HL-60 (cell line): Measurements from ENCODE around the gene PIP5K1B.

ENCODE experiments used
- GABPA ChIP-seq: IDR thresholded peaks from 2 replicates; pipeline ENCODE4 v1.6.1; 2012; ENCODE audit warnings: low read depth
- POLR2AphosphoS5 ChIP-seq: IDR thresholded peaks from 2 replicates; pipeline ENCODE4 v1.6.1; 2012; ENCODE audit warnings: low read depth
- TF ChIP-seq, protein P1 (sequence below): IDR thresholded peaks from one replicate; pipeline ENCODE4 v1.5.1; 2011; ENCODE audit warnings: low read length, control low read depth, inconsistent platforms; ENCODE audit not compliant: insufficient read depth
- TF ChIP-seq, protein P2 (sequence below): IDR thresholded peaks from 2 replicates; pipeline ENCODE4 v1.6.1; 2012; ENCODE audit warnings: low read depth; ENCODE audit not compliant: insufficient replicate concordance

DNA sequence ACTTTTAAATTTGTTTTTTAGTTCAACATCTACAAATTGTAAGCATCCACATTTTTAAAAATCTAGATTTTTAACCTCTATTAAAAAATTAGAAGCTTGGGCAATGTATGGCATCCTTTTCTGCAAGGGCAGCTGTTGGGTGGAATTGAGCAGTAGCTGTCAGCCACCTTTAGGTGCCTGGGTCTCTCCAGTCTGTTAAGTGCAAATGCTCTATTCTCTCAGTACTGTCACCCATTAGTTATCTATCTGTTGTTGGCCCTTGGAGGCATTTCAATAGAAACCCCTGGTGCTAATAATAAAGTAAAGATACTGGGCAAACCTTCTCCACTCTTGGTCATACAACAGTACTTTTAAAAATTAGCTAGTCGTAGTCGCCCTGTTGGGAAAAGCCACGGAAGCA lies 63.6 kb downstream of the PIP5K1B start:
- TF ChIP-seq, protein P1, sequence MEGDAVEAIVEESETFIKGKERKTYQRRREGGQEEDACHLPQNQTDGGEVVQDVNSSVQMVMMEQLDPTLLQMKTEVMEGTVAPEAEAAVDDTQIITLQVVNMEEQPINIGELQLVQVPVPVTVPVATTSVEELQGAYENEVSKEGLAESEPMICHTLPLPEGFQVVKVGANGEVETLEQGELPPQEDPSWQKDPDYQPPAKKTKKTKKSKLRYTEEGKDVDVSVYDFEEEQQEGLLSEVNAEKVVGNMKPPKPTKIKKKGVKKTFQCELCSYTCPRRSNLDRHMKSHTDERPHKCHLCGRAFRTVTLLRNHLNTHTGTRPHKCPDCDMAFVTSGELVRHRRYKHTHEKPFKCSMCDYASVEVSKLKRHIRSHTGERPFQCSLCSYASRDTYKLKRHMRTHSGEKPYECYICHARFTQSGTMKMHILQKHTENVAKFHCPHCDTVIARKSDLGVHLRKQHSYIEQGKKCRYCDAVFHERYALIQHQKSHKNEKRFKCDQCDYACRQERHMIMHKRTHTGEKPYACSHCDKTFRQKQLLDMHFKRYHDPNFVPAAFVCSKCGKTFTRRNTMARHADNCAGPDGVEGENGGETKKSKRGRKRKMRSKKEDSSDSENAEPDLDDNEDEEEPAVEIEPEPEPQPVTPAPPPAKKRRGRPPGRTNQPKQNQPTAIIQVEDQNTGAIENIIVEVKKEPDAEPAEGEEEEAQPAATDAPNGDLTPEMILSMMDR = no peak
- TF ChIP-seq POLR2AphosphoS5 (no peak), GABPA (no peak)
- TF ChIP-seq, protein P2, sequence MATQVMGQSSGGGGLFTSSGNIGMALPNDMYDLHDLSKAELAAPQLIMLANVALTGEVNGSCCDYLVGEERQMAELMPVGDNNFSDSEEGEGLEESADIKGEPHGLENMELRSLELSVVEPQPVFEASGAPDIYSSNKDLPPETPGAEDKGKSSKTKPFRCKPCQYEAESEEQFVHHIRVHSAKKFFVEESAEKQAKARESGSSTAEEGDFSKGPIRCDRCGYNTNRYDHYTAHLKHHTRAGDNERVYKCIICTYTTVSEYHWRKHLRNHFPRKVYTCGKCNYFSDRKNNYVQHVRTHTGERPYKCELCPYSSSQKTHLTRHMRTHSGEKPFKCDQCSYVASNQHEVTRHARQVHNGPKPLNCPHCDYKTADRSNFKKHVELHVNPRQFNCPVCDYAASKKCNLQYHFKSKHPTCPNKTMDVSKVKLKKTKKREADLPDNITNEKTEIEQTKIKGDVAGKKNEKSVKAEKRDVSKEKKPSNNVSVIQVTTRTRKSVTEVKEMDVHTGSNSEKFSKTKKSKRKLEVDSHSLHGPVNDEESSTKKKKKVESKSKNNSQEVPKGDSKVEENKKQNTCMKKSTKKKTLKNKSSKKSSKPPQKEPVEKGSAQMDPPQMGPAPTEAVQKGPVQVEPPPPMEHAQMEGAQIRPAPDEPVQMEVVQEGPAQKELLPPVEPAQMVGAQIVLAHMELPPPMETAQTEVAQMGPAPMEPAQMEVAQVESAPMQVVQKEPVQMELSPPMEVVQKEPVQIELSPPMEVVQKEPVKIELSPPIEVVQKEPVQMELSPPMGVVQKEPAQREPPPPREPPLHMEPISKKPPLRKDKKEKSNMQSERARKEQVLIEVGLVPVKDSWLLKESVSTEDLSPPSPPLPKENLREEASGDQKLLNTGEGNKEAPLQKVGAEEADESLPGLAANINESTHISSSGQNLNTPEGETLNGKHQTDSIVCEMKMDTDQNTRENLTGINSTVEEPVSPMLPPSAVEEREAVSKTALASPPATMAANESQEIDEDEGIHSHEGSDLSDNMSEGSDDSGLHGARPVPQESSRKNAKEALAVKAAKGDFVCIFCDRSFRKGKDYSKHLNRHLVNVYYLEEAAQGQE = no peak
